GM10847 (cell line): ENCODE data around the gene SGPP2.

Experiments used
- POLR2A ChIP-seq: IDR thresholded peaks from 2 replicates; pipeline ENCODE4 v1.6.1; 2011; ENCODE audit not compliant: insufficient read length; ENCODE audit errors: extremely low read depth

The SGPP2 gene

DNA sequence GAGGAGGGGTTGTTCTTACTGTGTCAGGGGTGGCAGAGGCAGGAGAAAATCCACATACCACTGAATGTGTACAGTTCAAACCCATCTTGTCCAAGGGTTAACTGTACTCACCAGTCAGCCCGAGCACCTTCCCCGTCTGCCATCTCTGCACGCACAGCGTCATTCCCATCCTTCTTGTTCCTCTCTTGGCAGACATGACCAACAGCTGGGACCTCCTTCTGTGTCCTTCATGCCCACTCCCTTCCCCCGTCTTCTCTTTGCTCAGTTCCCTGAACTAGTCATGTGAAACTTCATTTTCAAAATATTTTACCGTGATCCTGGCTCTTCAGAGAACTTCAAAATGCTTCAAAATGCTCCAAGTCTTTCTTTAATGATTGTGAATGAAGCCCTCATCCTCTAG is 139.6 kb downstream of the SGPP2 start:
- no peak for TF ChIP-seq POLR2A

- TF ChIP-seq POLR2A, result no peak
Measured at GRCh38 chr2:222566229-222566628, 141.9 kb downstream of the SGPP2 start.

GRCh38 chr2:222568865-222569264 is 144.5 kb downstream of the SGPP2 start:
- no peak for TF ChIP-seq POLR2A

DNA sequence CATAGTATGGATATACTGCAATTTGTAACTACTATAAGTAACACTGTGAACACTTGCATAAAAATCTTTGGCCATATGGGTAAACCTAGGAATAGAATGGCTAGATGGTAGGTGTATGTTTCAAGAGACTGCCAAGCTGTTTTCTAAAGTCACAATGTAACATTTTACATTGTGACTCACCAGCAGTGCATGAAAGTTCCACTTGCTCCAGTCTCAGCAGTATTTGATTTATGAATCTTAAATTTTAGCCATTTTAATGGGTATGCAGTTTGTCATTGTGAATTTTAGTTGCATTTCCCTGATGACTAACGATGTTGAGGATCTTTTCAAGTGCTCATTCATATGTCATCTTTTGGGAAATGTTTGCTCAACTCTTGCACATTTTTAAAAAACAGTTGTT is 145.5 kb downstream of the SGPP2 start:
- TF ChIP-seq POLR2A, result no peak

- TF ChIP-seq POLR2A, result no peak
Measured at GRCh38 chr2:222572264-222572721, 147.9 kb downstream of the SGPP2 start.

DNA sequence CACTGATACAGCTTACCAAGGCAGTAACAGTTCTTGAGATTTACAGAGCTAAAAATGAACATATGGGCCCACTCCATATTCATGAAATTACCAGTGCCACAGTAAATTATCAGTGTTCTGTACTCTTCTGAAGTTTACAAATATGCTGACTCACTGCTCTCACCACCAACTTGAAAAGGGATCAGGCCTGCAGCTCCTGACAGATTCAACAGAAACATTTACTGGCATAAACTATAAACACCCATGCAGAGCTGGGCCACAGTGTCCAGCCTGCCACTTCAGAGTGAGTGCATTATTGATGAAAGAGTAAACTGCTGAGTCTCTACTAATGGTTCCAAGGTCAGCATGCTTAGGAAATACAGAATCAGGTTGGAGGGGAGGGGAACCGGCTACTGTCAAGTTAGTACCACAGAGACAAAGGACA is 148.4 kb downstream of the SGPP2 start:
- no peak for TF ChIP-seq POLR2A

DNA sequence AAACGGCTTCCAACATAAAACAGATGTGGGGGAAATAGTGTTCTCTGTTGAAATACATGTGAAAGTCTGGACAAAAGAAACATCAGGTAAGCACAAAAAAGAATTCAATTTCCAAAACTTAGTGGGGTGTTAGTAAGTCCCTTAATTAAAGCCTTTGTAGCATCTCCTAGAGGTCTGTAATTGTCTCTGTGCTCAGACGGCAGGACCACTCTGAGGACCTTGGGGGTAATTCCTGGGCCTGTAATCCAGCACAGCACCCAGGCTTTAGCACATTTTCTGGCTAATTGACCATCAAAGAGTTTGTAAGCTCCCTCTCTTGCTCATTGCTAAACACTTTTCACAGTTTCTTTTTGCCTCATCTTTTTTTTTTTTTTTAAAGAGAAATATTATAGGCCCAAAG is 151.3 kb downstream of the SGPP2 start:
- no peak for TF ChIP-seq POLR2A

- no peak for TF ChIP-seq POLR2A
Measured at GRCh38 chr2:222576171-222577081, 152.1 kb downstream of the SGPP2 start.

- no peak for TF ChIP-seq POLR2A
Measured at GRCh38 chr2:222577341-222577740, 153.0 kb downstream of the SGPP2 start.

DNA sequence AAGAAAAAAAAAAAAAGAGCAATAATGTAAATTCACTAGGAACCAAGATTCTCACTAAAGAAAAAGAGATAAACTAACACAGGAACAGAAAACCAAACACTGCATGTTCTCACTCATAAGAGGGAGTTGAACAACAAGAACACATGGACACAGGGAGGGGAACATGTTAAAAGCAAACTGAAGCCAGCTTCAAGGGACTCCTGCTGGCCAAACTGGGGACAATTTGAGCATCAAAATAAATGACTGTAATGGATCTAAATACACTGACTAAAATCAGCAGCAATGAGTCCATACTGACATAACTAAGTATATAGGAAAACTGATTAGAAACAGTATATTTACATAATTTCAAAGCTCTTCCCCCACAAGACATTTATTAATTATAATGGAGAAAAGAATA is 158.6 kb downstream of the SGPP2 start:
- no peak for TF ChIP-seq POLR2A

DNA sequence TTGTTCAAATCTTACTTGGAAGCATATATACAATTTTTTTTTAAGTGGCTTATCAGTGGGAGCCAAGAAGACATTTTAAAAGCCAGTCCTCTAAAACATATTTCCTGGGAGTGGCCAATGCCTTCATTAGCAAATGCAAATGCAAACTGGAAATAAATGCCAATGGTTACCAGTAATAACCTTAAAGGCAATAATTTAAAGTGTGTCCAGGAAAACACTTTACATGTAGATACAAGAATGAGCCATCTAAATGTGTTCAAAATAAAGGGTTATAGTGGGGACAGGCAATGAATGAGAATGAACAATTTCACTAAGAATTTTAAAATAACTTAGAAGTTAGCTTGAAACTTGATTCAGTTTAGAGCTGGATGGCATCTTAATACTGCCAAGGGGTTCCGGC is 167.3 kb downstream of the SGPP2 start:
- TF ChIP-seq POLR2A, result no peak

GRCh38 chr2:222592176-222592575 is 167.8 kb downstream of the SGPP2 start:
- TF ChIP-seq POLR2A, result no peak

GRCh38 chr2:222594679-222595078 is 170.3 kb downstream of the SGPP2 start:
- TF ChIP-seq POLR2A, result no peak

GRCh38 chr2:222595581-222595980 is 171.2 kb downstream of the SGPP2 start:
- no peak for TF ChIP-seq POLR2A

- TF ChIP-seq POLR2A, result no peak
Measured at GRCh38 chr2:222598611-222599010, 174.3 kb downstream of the SGPP2 start.

GRCh38 chr2:222603501-222603900 is 179.2 kb downstream of the SGPP2 start:
- no peak for TF ChIP-seq POLR2A

DNA sequence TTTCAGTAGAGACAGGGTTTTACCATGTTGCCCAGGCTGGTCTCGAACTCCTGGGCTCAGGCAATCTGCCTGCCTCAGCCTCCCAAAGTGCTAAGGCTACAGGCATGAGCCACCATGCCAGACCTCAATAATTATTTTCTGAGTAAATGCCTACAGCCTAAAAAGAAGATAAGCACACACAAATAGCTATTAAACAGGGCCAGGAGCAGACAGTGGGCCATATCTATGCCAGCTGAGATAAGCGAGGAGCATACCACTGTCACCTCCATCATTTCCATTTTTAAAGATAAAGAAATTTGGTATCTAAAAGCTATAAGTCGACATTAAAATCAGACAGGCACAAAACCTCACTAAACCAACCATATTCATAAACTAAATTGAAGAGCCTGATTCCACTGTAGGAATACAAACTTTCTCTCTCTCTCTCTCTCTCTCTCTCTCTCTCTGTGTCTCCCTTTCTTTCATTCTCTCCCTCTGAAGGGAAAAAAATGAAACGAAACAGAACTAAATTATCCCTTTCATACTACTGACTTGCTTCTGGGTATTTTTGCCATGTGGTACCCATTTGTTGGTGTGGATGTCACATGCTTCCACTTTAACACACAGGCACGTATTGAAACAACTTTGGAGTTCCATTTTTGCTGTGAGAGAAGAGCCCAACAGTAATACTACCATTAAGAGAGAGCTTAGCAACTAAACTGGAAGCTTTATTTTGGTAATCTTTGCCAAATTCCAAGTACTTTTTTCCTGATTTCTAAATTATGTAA is 180.6 kb downstream of the SGPP2 start:
- TF ChIP-seq POLR2A, result no peak

GRCh38 chr2:222606306-222606705 is 182.0 kb downstream of the SGPP2 start:
- no peak for TF ChIP-seq POLR2A
